PC-3 (cell line): Measurements from ENCODE around the gene PHETA1. TPM values are rescaled to one million over a fixed set of nuclear protein-coding genes. Genes with fewer than 3 reads are reported as not detected.
"Not testable (repeated sequence)": the region's sequence is repeated elsewhere in the genome, so short reads cannot be mapped to it uniquely, and the experiment has no call there.

ENCODE experiments used
- ATAC-seq: fragments of 200-7000 bp; cut with Tn5 transposase; 2 replicates; pipeline ENCODE4 v1.9.1; 2020; ENCODE audit warnings: mild to moderate bottlenecking, moderate library complexity
- BruUV-seq: library from RNA; stranded (reverse); fragments of 400-500 nt; replicated peaks from 2 replicates; lab custom pipeline; 2021; lab: Mats Ljungman, UMichigan
- CTCF ChIA-PET: fragments of 300-600 bp; sonication (Branson Sonifier 250); formaldehyde crosslinking; loops from one replicate; lab custom pipeline; 2022; ENCODE audit warnings: antibody characterized with exemption; lab: Charles Lee
- POLR2A ChIA-PET: fragments of 300-600 bp; sonication (Branson Sonifier 250); formaldehyde crosslinking; loops from one replicate; lab custom pipeline; 2022; ENCODE audit warnings: antibody characterized with exemption; ENCODE audit not compliant: unreplicated experiment; lab: Charles Lee
- DNase-seq: peaks from one replicate; pipeline ENCODE4 v3.0.0-alpha.2; 2015
- H2AFZ ChIP-seq: fragments of 300-600 bp; sonication (generic); 2 replicates; pipeline ENCODE4 v1.6.0; 2016; ENCODE audit warnings: antibody characterized with exemption, low read length
- H3F3A ChIP-seq: fragments of 300-600 bp; sonication (generic); one replicate; pipeline ENCODE4 v1.6.0; 2017; ENCODE audit warnings: antibody characterized with exemption, low read length, control low read depth, mild to moderate bottlenecking; ENCODE audit not compliant: unreplicated experiment
- H3K27ac ChIP-seq: fragments of 300-600 bp; sonication (generic); 2 replicates; pipeline ENCODE4 v1.5.1; 2016; ENCODE audit warnings: mild to moderate bottlenecking, low read length
- H3K27me3 ChIP-seq: fragments of 300-600 bp; sonication (generic); 2 replicates; pipeline ENCODE4 v1.6.1; 2016; ENCODE audit warnings: low read length, mixed read lengths
- H3K36me3 ChIP-seq: fragments of 300-600 bp; sonication (generic); 2 replicates; pipeline ENCODE4 v1.6.1; 2016; ENCODE audit warnings: low read depth, mixed run types, low read length, mixed read lengths
- H3K4me1 ChIP-seq: fragments of 300-600 bp; sonication (generic); 2 replicates; pipeline ENCODE4 v1.5.1; 2016; ENCODE audit warnings: low read length; ENCODE audit not compliant: insufficient read depth
- H3K4me2 ChIP-seq: fragments of 300-600 bp; sonication (generic); 2 replicates; pipeline ENCODE4 v1.6.0; 2016; ENCODE audit warnings: low read length
- H3K4me3 ChIP-seq: fragments of 300-600 bp; sonication (generic); 2 replicates; pipeline ENCODE4 v1.5.1; 2016; ENCODE audit warnings: mild to moderate bottlenecking, low read length, mixed read lengths
- H3K79me2 ChIP-seq: fragments of 300-600 bp; sonication (generic); 2 replicates; pipeline ENCODE4 v1.6.1; 2017; ENCODE audit warnings: low read length, mixed read lengths
- H3K9ac ChIP-seq: fragments of 300-600 bp; sonication (generic); 2 replicates; pipeline ENCODE4 v1.6.0; 2016; ENCODE audit warnings: mild to moderate bottlenecking, low read length
- H3K9me2 ChIP-seq: fragments of 300-600 bp; sonication (generic); replicated peaks from 2 replicates; pipeline ENCODE4 v1.6.1; 2016; ENCODE audit warnings: mixed run types, low read length, mixed read lengths
- H3K9me3 ChIP-seq: fragments of 300-600 bp; sonication (generic); 2 replicates; pipeline ENCODE4 v1.6.1; 2016; ENCODE audit warnings: low read length, mixed read lengths
- H4K20me1 ChIP-seq: fragments of 300-600 bp; sonication (generic); 2 replicates; pipeline ENCODE4 v1.6.1; 2016; ENCODE audit warnings: low read length, mixed read lengths
- EZH2 ChIP-seq: fragments of 300-600 bp; sonication (generic); IDR thresholded peaks from one replicate; pipeline ENCODE4 v1.6.1; 2017; ENCODE audit warnings: antibody characterized with exemption, mild to moderate bottlenecking, low read length; ENCODE audit not compliant: unreplicated experiment
- EZH2phosphoT487 ChIP-seq: fragments of 300-600 bp; sonication (generic); IDR thresholded peaks from 2 replicates; pipeline ENCODE4 v1.6.1; 2018; ENCODE audit warnings: mild to moderate bottlenecking, antibody characterized with exemption, low read length, borderline replicate concordance
- intact Hi-C: fragments of 100-400 bp; cut with micrococcal nuclease; formaldehyde crosslinking; loops from 2 replicates; pipeline ENCODE4 v1.9.0; 2023
- total RNA-seq: library from RNA; depleted of rRNA; stranded (reverse); fragments of >200 nt; gene quantifications from 2 replicates; pipeline ENCODE4 v1.2.3, GENCODE V29; 2014
- TF ChIP-seq, protein P1 (sequence below): fragments of 300-600 bp; sonication (generic); conservative IDR thresholded peaks from 2 replicates; pipeline ENCODE4 v1.5.1; 2017; ENCODE audit warnings: antibody characterized with exemption, low read depth, mild to moderate bottlenecking, low read length

The PHETA1 gene
- total RNA-seq, 1 experiment from 2014 or later, result 18.6 TPM

DNA sequence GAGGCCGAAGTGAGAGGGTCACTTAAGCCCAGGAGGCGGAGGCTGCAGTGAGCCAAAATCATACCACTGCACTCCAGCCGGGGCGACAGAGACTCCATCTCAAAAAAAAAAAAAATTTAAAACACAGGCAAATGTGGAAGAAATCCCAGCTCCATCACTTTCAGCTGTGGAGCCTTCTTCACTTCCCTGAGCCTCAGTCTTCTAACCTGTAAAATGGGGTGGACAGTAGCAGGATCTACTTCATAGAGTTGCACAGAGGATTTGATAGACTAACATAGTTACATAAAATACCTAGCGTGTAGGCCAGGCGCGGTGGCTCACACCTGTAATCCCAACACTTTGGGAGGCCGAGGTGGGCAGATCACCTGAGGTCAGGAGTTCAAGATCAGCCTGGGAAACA lies 26.5 kb downstream of the PHETA1 start:
- no TSS peak for BruUV-seq
- TF ChIP-seq EZH2 (no peak), EZH2phosphoT487 (no peak)
- H3F3A ChIP-seq, result no peaks in the 10 kb centered on the region
- H3K27ac ChIP-seq, result no peak overlapping the region
- POLR2A ChIA-PET, result no interaction called here
- no peak overlapping the region for H3K4me2 ChIP-seq
- intact Hi-C loops, result no loop called here
- no peaks in the 10 kb centered on the region for H3K36me3 ChIP-seq
- H3K4me3 ChIP-seq, result no peak overlapping the region
- DNase-seq (no peak), ATAC-seq (no peak)
- H3K9ac ChIP-seq, result no peak overlapping the region
- no peaks in the 10 kb centered on the region for H3K27me3 ChIP-seq
- H4K20me1 ChIP-seq, result no peaks in the 10 kb centered on the region
- no peaks in the 10 kb centered on the region for H3K4me1 ChIP-seq
- no peaks in the 10 kb centered on the region for H3K9me3 ChIP-seq
- CTCF ChIA-PET, result no interaction called here
- H3K9me2 ChIP-seq, result no peaks in the 10 kb centered on the region
- H3K79me2 ChIP-seq, result no peaks in the 10 kb centered on the region
- no peak overlapping the region for H2AFZ ChIP-seq

DNA sequence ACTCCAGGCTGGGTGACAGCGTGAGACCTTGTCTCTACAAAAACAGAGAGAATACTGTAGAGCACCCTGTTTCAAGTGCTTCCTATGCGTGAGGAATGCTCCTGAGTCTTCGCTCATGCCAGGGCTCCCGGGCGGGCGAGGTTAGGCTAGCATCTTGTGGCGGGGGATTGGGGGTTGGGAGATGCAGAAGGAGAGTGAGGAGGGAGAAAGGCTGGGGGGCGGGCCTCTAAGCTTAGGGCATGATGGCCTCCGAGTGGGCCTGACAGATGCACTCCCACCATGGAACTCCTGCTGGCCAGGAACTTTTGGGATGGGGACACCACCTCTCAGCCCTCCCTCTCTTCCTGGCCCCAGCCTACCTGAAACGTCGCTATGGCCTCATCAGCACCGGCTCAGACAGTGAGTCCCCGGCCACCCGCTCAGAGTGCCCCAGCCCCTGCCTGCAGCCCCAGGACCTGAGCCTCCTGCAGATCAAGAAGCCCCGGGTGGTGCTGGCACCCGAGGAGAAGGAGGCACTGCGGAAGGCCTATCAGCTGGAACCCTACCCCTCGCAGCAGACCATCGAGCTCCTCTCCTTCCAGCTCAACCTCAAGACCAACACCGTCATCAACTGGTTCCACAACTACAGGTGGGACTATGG lies 27.3 kb downstream of the PHETA1 start:
- H3K9me2 ChIP-seq, result no peaks in the 10 kb centered on the region
- H3K4me3 ChIP-seq, result no peak overlapping the region
- no peak overlapping the region for H3K9ac ChIP-seq
- H3K79me2 ChIP-seq, result no peaks in the 10 kb centered on the region
- ATAC-seq, result no peak
- ChIA-PET CTCF (no interaction called here), POLR2A (no interaction called here)
- no peaks in the 10 kb centered on the region for H3F3A ChIP-seq
- no peaks in the 10 kb centered on the region for H3K36me3 ChIP-seq
- H3K4me1 ChIP-seq, result no peaks in the 10 kb centered on the region
- H3K27me3 ChIP-seq, result no peaks in the 10 kb centered on the region
- TF ChIP-seq, protein P1, sequence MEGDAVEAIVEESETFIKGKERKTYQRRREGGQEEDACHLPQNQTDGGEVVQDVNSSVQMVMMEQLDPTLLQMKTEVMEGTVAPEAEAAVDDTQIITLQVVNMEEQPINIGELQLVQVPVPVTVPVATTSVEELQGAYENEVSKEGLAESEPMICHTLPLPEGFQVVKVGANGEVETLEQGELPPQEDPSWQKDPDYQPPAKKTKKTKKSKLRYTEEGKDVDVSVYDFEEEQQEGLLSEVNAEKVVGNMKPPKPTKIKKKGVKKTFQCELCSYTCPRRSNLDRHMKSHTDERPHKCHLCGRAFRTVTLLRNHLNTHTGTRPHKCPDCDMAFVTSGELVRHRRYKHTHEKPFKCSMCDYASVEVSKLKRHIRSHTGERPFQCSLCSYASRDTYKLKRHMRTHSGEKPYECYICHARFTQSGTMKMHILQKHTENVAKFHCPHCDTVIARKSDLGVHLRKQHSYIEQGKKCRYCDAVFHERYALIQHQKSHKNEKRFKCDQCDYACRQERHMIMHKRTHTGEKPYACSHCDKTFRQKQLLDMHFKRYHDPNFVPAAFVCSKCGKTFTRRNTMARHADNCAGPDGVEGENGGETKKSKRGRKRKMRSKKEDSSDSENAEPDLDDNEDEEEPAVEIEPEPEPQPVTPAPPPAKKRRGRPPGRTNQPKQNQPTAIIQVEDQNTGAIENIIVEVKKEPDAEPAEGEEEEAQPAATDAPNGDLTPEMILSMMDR, result no peak
- TF ChIP-seq EZH2phosphoT487, result no peak
- no peak for TF ChIP-seq EZH2
- H3K4me2 ChIP-seq, result no peak overlapping the region
- H3K9me3 ChIP-seq, result no peaks in the 10 kb centered on the region
- intact Hi-C loops, result no loop called here
- no peak overlapping the region for H3K27ac ChIP-seq
- H2AFZ ChIP-seq, result no peak overlapping the region
- DNase-seq, result no peak
- no peaks in the 10 kb centered on the region for H4K20me1 ChIP-seq
- no TSS peak for BruUV-seq

DNA sequence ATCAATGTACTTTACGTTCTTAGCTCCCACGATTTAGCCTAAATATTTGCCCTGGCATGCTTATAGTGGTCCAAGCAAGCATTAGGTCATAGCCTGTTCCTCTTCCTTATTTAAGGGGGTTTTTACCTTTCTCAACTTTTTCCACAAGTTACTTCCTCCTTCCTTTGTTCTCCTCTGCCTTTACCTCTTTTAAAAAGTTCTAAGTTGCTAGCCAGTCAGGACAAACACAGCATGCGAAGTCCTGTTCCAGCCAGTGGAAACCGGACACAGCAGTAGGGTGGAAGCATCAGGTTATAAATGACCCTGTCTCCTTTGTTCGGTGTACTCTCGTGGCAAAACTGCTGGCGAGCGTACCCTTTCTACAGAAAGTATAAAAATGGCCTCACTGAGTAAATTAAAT lies 28.2 kb downstream of the PHETA1 start:
- H3K4me1 ChIP-seq, H4K20me1 ChIP-seq, H3K27me3 ChIP-seq, H3K4me3 ChIP-seq, BruUV-seq, DNase-seq, H3K36me3 ChIP-seq, ATAC-seq, H3K4me2 ChIP-seq, POLR2A ChIA-PET, H3K9me2 ChIP-seq, H3K9me3 ChIP-seq, H3K9ac ChIP-seq, H2AFZ ChIP-seq, H3F3A ChIP-seq, CTCF ChIA-PET, intact Hi-C loops, H3K27ac ChIP-seq, H3K79me2 ChIP-seq: not testable (repeated sequence)
